ENCODE results near the gene COLEC11.

GRCh38 chr2:3675687-3676086, 80.8 kb downstream of the COLEC11 start:
- TF ChIP-seq TAF1 (IDR thresholded peaks at IDR 0.05; ENCODE audit: low read depth) (no peak), RAD21 (IDR thresholded peaks at IDR 0.05; ENCODE audit: low read depth) (no peak), FOXM1 (IDR thresholded peaks at IDR 0.05; ENCODE audit: borderline replicate concordance, low read depth) (no peak), EP300 (IDR thresholded peaks at IDR 0.05; ENCODE audit: borderline replicate concordance) (no peak)
